ENCODE measurements around the gene RPS16. TPM values are rescaled to one million over a fixed set of nuclear protein-coding genes. Genes with fewer than 3 reads are reported as not detected.

RPS16 gene
- total RNA-seq, 1 donor: 44.9 TPM

- Histone ChIP-seq H3K9me3 (ENCODE audit: low read depth, low read length) (no peaks in the 10 kb centered on the region), H3K4me3 (ENCODE audit: insufficient read depth, low read length) (peak overlapping the region; percentile 83), H3K36me3 (ENCODE audit: insufficient read depth, low read length) (peaks cover 19% of the 10 kb centered on the region), H3K4me1 (ENCODE audit: insufficient read depth, low read length) (peaks cover 29% of the 10 kb centered on the region), H2AFZ (ENCODE audit: low read length) (no peak overlapping the region), H4K20me1 (ENCODE audit: insufficient read depth, low read length) (peaks cover 43% of the 10 kb centered on the region), H3K79me2 (ENCODE audit: insufficient read depth, low read length) (peaks cover 60% of the 10 kb centered on the region), H3K27me3 (ENCODE audit: insufficient read depth, low read length) (no peaks in the 10 kb centered on the region), H3K4me2 (ENCODE audit: insufficient read depth, low read length) (peak overlapping the region; percentile 96), H3K27ac (ENCODE audit: low read depth, low read length) (peak overlapping the region; percentile 84)
- peak; percentile 90 for DNase-seq (ENCODE audit: insufficient read length, low spot score, missing footprints)
- TF ChIP-seq CTCF (IDR thresholded peaks at IDR 0.05; ENCODE audit: extremely low read depth, low read depth, low read length): no peak
Observed at GRCh38 chr19:39411081-39411831, 24.5 kb downstream of the RPS16 start.

GRCh38 chr19:39410831-39411080 lies 25.0 kb downstream of the RPS16 start:
- Histone ChIP-seq H3K4me3 (ENCODE audit: insufficient read depth, low read length) (peak overlapping the region; percentile 83), H3K27ac (ENCODE audit: low read depth, low read length) (peak overlapping the region; percentile 84), H3K4me2 (ENCODE audit: insufficient read depth, low read length) (peak overlapping the region; percentile 96), H3K36me3 (ENCODE audit: insufficient read depth, low read length) (peaks cover 14% of the 10 kb centered on the region), H3K4me1 (ENCODE audit: insufficient read depth, low read length) (peaks cover 34% of the 10 kb centered on the region), H3K9me3 (ENCODE audit: low read depth, low read length) (no peaks in the 10 kb centered on the region), H3K27me3 (ENCODE audit: insufficient read depth, low read length) (no peaks in the 10 kb centered on the region), H4K20me1 (ENCODE audit: insufficient read depth, low read length) (peaks cover 43% of the 10 kb centered on the region), H3K79me2 (ENCODE audit: insufficient read depth, low read length) (peaks cover 55% of the 10 kb centered on the region), H2AFZ (ENCODE audit: low read length) (no peak overlapping the region)
- no peak for TF ChIP-seq CTCF (IDR thresholded peaks at IDR 0.05; ENCODE audit: extremely low read depth, low read depth, low read length)
- peak; percentile 66 for DNase-seq (ENCODE audit: insufficient read length, low spot score, missing footprints)

- no peak overlapping the region for H2AFZ ChIP-seq (ENCODE audit: low read length)
Observed at GRCh38 chr19:39410017-39410830, 25.5 kb downstream of the RPS16 start.

More at GRCh38 chr19:39410017-39410830, 25.5 kb downstream of the RPS16 start:
- H3K27ac ChIP-seq (ENCODE audit: low read depth, low read length): peak overlapping the region; percentile 84
- no peak for TF ChIP-seq CTCF (IDR thresholded peaks at IDR 0.05; ENCODE audit: extremely low read depth, low read depth, low read length)
- H3K79me2 ChIP-seq (ENCODE audit: insufficient read depth, low read length): peaks cover 50% of the 10 kb centered on the region
- H4K20me1 ChIP-seq (ENCODE audit: insufficient read depth, low read length): peaks cover 42% of the 10 kb centered on the region
- DNase-seq (ENCODE audit: insufficient read length, low spot score, missing footprints): peak; percentile 95
- H3K4me2 ChIP-seq (ENCODE audit: insufficient read depth, low read length): peak overlapping the region; percentile 96
- no peaks in the 10 kb centered on the region for H3K27me3 ChIP-seq (ENCODE audit: insufficient read depth, low read length)
- H3K4me1 ChIP-seq (ENCODE audit: insufficient read depth, low read length): peaks cover 35% of the 10 kb centered on the region
- H3K4me3 ChIP-seq (ENCODE audit: insufficient read depth, low read length): peak overlapping the region; percentile 83
- H3K9me3 ChIP-seq (ENCODE audit: low read depth, low read length): no peaks in the 10 kb centered on the region
- peaks cover 13% of the 10 kb centered on the region for H3K36me3 ChIP-seq (ENCODE audit: insufficient read depth, low read length)

All from osteoblast (primary cell).